HepG2 (cell line): ENCODE data around the gene AMBRA1. TPM values are rescaled to one million over a fixed set of nuclear protein-coding genes. Genes with fewer than 3 reads are reported as not detected.

Source experiments
- E2F2 ChIP-seq: sonication (generic); formaldehyde crosslinking; IDR thresholded peaks from 2 replicates; pipeline ENCODE4 v1.4.0; 2020; ENCODE audit warnings: missing genetic modification reagents, borderline replicate concordance
- KLF16 ChIP-seq, 2 experiments: sonication (generic) in 1 of 2; formaldehyde crosslinking in 1 of 2; IDR thresholded peaks; 2 replicates each; pipeline versions ENCODE4 v1.6.1 to v1.8.0; 2016 to 2023; ENCODE audit warnings: missing genetic modification reagents in 2 of 2, missing compliant biosample characterization in 1 of 2
- RERE ChIP-seq: IDR thresholded peaks from 2 replicates; pipeline ENCODE4 v1.6.1; 2016; ENCODE audit warnings: low read depth, missing genetic modification reagents, missing compliant biosample characterization
- SNAPC5 ChIP-seq: sonication (generic); formaldehyde crosslinking; IDR thresholded peaks from 2 replicates; pipeline ENCODE4 v1.8.1; 2023; ENCODE audit warnings: mild to moderate bottlenecking, missing genetic modification reagents, borderline replicate concordance
- ZFAT ChIP-seq: sonication (generic); formaldehyde crosslinking; conservative IDR thresholded peaks from 2 replicates; pipeline ENCODE4 v1.8.1; 2023; ENCODE audit warnings: missing genetic modification reagents, inconsistent platforms
- ZHX2 ChIP-seq, 2 experiments: sonication (generic) in 1 of 2; formaldehyde crosslinking in 1 of 2; IDR thresholded peaks; 2 replicates each; pipeline versions ENCODE4 v1.6.1 to v1.9.0; 2014 to 2022; ENCODE audit warnings: antibody characterized with exemption in 1 of 2, borderline replicate concordance in 1 of 2, inconsistent platforms in 1 of 2, low read depth in 1 of 2, missing genetic modification reagents in 1 of 2
- ZNF512 ChIP-seq: sonication (generic); formaldehyde crosslinking; IDR thresholded peaks from 2 replicates; pipeline ENCODE4 v1.4.0; 2020; ENCODE audit warnings: mild to moderate bottlenecking, missing genetic modification reagents
- ZNF652 ChIP-seq: IDR thresholded peaks from 2 replicates; pipeline ENCODE4 v1.6.1; 2016; ENCODE audit warnings: low read depth, borderline replicate concordance
- ZSCAN5A ChIP-seq: sonication (generic); formaldehyde crosslinking; IDR thresholded peaks from 2 replicates; pipeline ENCODE4 v1.8.0; 2022; ENCODE audit warnings: mild to moderate bottlenecking, missing genetic modification reagents, borderline replicate concordance
- polyA plus RNA-seq, 8 experiments: library from polyadenylated mRNA; depleted of rRNA in 3 of 8; stranded (reverse) in 7 of 8; unstranded in 1 of 8; fragments of >200 nt; fragmentation: Illumina TruSeq in 4 of 8; extraction: Trizol in 4 of 8; gene quantifications; 2 replicates each; pipeline versions ENCODE4 v1.2.1 to v1.2.3, GENCODE V29; 2011 to 2016; ENCODE audit warnings: low read depth in 4 of 8, missing spikeins in 1 of 8, mixed read lengths in 1 of 8; ENCODE audit not compliant: insufficient read depth in 1 of 8
- total RNA-seq, 5 experiments: library from RNA; depleted of rRNA; stranded (reverse); fragments of >200 nt; fragmentation: Illumina TruSeq; extraction: Trizol; gene quantifications; 2 replicates each; pipeline ENCODE4 v1.2.3, GENCODE V29; 2016; ENCODE audit warnings: low read depth in 1 of 5

Gene AMBRA1
- total and polyA plus RNA-seq, 2 of the 13 experiments (the other 11 are each of a cell fraction or from before 2014, with no cell fraction given), result 15.7 to 26.0 TPM

GRCh38 chr11:46554213-46555147 is 39.3 kb downstream of the AMBRA1 start (continued):
- TF ChIP-seq RERE (peak; percentile 89), ZFAT (CRISPR knock-in tag) (no peak), E2F2 (no peak), ZHX2 (IDR thresholded peaks at IDR 0.05; ENCODE audit: low read depth) (no peak), ZHX2 (CRISPR knock-in tag; IDR thresholded peaks at IDR 0.05; ENCODE audit: borderline replicate concordance) (no peak), SNAPC5 (CRISPR knock-in tag) (no peak), ZNF652 (CRISPR knock-in tag) (peak; percentile 50; the same call in 1 of the 2 replicates), ZSCAN5A (peak; percentile 48; the same call in 1 of the 2 replicates), ZNF512 (CRISPR knock-in tag) (no peak), KLF16 (CRISPR knock-in tag; IDR thresholded peaks at IDR 0.05) (peak in 1 of 2 experiments; percentile 86; a peak in 2 of 4 replicates)
